WTC11 (cell line): Measurements from ENCODE around the gene ZNF879. TPM values are rescaled to one million over a fixed set of nuclear protein-coding genes. Genes with fewer than 3 reads are reported as not detected.

Experiments used
- ATAC-seq: fragments of 200-7000 bp; cut with Tn5 transposase; 2 replicates; pipeline ENCODE4 v1.10.0; 2021; ENCODE audit warnings: mild to moderate bottlenecking, moderate library complexity
- CTCF ChIA-PET: fragments of 300-600 bp; sonication (Branson Sonifier 250); formaldehyde crosslinking; loops from one replicate; lab custom pipeline; 2021; ENCODE audit warnings: antibody characterized with exemption; lab: Charles Lee
- POLR2A ChIA-PET: fragments of 350-600 bp; sonication (Branson Sonifier 250); formaldehyde crosslinking; loops from one replicate; lab custom pipeline; 2021; ENCODE audit warnings: antibody characterized with exemption; lab: Charles Lee
- DNase-seq: peaks from one replicate; pipeline ENCODE4 v3.0.0; 2021; ENCODE audit warnings: low spot score
- H3K27ac Mint-ChIP-seq: 2 replicates; pipeline ENCODE4 v1.8.0; 2021; ENCODE audit warnings: mixed read lengths
- H3K27me3 Mint-ChIP-seq: 2 replicates; pipeline ENCODE4 v1.8.0; 2021; ENCODE audit warnings: low read depth, mild to moderate bottlenecking, moderate library complexity, mixed read lengths
- H3K36me3 Mint-ChIP-seq: 2 replicates; pipeline ENCODE4 v1.8.0; 2021; ENCODE audit warnings: mixed read lengths
- H3K4me1 Mint-ChIP-seq: 2 replicates; pipeline ENCODE4 v1.8.0; 2022; ENCODE audit warnings: mixed read lengths
- H3K4me3 Mint-ChIP-seq: 2 replicates; pipeline ENCODE4 v1.8.0; 2021; ENCODE audit warnings: mild to moderate bottlenecking, moderate library complexity, mixed read lengths
- H3K9me3 Mint-ChIP-seq: 2 replicates; pipeline ENCODE4 v1.8.0; 2021; ENCODE audit warnings: mixed read lengths
- ATF2 ChIP-seq: sonication (generic); formaldehyde crosslinking; IDR thresholded peaks from 2 replicates; pipeline ENCODE4 v1.8.1; 2022; ENCODE audit warnings: low read depth, missing genetic modification reagents, borderline replicate concordance
- CBFB ChIP-seq: sonication (generic); formaldehyde crosslinking; IDR thresholded peaks from 2 replicates; pipeline ENCODE4 v1.8.1; 2022; ENCODE audit warnings: mild to moderate bottlenecking, low read depth, missing genetic modification reagents
- E2F4 ChIP-seq: sonication (generic); formaldehyde crosslinking; IDR thresholded peaks from 2 replicates; pipeline ENCODE4 v1.8.1; 2022; ENCODE audit warnings: low read depth, mild to moderate bottlenecking, moderate library complexity, missing genetic modification reagents, borderline replicate concordance
- ERG ChIP-seq: fragments of 250-450 bp; sonication (Bioruptor Pico); IDR thresholded peaks from 2 replicates; pipeline ENCODE4 v1.8.0; 2021; ENCODE audit warnings: mild to moderate bottlenecking
- FOXK1 ChIP-seq: sonication (generic); formaldehyde crosslinking; IDR thresholded peaks from 2 replicates; pipeline ENCODE4 v1.8.0; 2022; ENCODE audit warnings: mild to moderate bottlenecking, moderate library complexity, missing genetic modification reagents
- GRHL2 ChIP-seq: fragments of 250-450 bp; sonication (Bioruptor Pico); IDR thresholded peaks from 2 replicates; pipeline ENCODE4 v1.8.0; 2022; ENCODE audit warnings: mild to moderate bottlenecking, moderate library complexity; ENCODE audit not compliant: insufficient replicate concordance, severe bottlenecking
- MYBL2 ChIP-seq: sonication (generic); formaldehyde crosslinking; IDR thresholded peaks from 2 replicates; pipeline ENCODE4 v1.8.1; 2023; ENCODE audit warnings: mild to moderate bottlenecking, moderate library complexity, missing genetic modification reagents
- NR1H2 ChIP-seq: sonication (generic); formaldehyde crosslinking; IDR thresholded peaks from 2 replicates; pipeline ENCODE4 v1.9.0; 2021; ENCODE audit warnings: mild to moderate bottlenecking, moderate library complexity, missing genetic modification reagents
- SMAD4 ChIP-seq: sonication (generic); formaldehyde crosslinking; IDR thresholded peaks from 2 replicates; pipeline ENCODE4 v1.8.0; 2022; ENCODE audit warnings: mild to moderate bottlenecking, missing genetic modification reagents
- USF1 ChIP-seq: sonication (generic); formaldehyde crosslinking; IDR thresholded peaks from 2 replicates; pipeline ENCODE4 v1.8.0; 2022; ENCODE audit warnings: mild to moderate bottlenecking, missing genetic modification reagents
- ZMAT4 ChIP-seq: fragments of 250-450 bp; sonication (Bioruptor Pico); IDR thresholded peaks from 2 replicates; pipeline ENCODE4 v1.9.0; 2021; ENCODE audit warnings: mild to moderate bottlenecking
- ZNF423 ChIP-seq: fragments of 250-450 bp; sonication (Bioruptor Pico); IDR thresholded peaks from 2 replicates; pipeline ENCODE4 v2.1.2; 2022; ENCODE audit warnings: mild to moderate bottlenecking, moderate library complexity
- ZNF425 ChIP-seq: fragments of 250-450 bp; sonication (Bioruptor Pico); conservative IDR thresholded peaks from 2 replicates; pipeline ENCODE4 v1.9.0; 2021; ENCODE audit warnings: mild to moderate bottlenecking
- ZNF532 ChIP-seq: fragments of 250-450 bp; sonication (Bioruptor Pico); IDR thresholded peaks from 2 replicates; pipeline ENCODE4 v1.9.0; 2021; ENCODE audit warnings: mild to moderate bottlenecking, borderline replicate concordance
- ZSCAN18 ChIP-seq: fragments of 250-450 bp; sonication (Bioruptor Pico); IDR thresholded peaks from 2 replicates; pipeline ENCODE4 v2.1.2; 2022; ENCODE audit warnings: mild to moderate bottlenecking, moderate library complexity
- total RNA-seq: library from RNA; stranded (reverse); gene quantifications from 3 replicates; pipeline ENCODE4 v1.2.3, GENCODE V29; 2021

ZNF879 gene
- total RNA-seq, 1 experiment from 2014 or later, result 5.2 TPM

- peaks cover 19% of the 10 kb centered on the region for H3K4me1 Mint-ChIP-seq
- no peak for DNase-seq
- H3K27me3 Mint-ChIP-seq, result peaks cover 62% of the 10 kb centered on the region
- CTCF ChIA-PET, result interaction anchor here (1.2 kb wide), 2 partner anchors 163 to 265 kb away, joined by 3 read pairs; partner anchors contain the start of gene ZNF354A
- TF ChIP-seq MYBL2 (CRISPR knock-in tag) (0 out of 2 replicates have a peak, but pooled peaks have one; percentile 26), NR1H2 (CRISPR knock-in tag) (no peak), ZMAT4 (no peak), FOXK1 (no peak), USF1 (CRISPR knock-in tag) (no peak), ATF2 (CRISPR knock-in tag) (no peak), CBFB (CRISPR knock-in tag) (no peak)
- H3K27ac Mint-ChIP-seq, result no peak overlapping the region
- peak overlapping the region; percentile 64 for H3K4me3 Mint-ChIP-seq
- POLR2A ChIA-PET, result interaction anchor here (1.1 kb wide), 1 partner anchor 136 kb away, joined by 3 read pairs; the partner anchor contains the start of gene ZNF354B
- no peak for ATAC-seq
- peaks cover 4% of the 10 kb centered on the region; the same call in 1 of the 2 replicates for H3K36me3 Mint-ChIP-seq
- peaks cover 5% of the 10 kb centered on the region for H3K9me3 Mint-ChIP-seq
Observed at GRCh38 chr5:178995341-178995690, 28.3 kb upstream of the ZNF879 start.

- CTCF ChIA-PET, result interaction anchor here (1.1 to 1.3 kb wide), 2 partner anchors 100 to 147 kb away, joined by 3 to 4 read pairs; partner anchors contain the start of gene ZFP2
- Mint-ChIP-seq H3K27ac (no peak overlapping the region), H3K9me3 (peaks cover 7% of the 10 kb centered on the region; the same call in 1 of the 2 replicates), H3K27me3 (peaks cover 62% of the 10 kb centered on the region), H3K36me3 (0 out of 2 replicates have a peak, but pooled peaks cover 5% of the 10 kb centered on the region), H3K4me1 (peaks cover 21% of the 10 kb centered on the region), H3K4me3 (0 out of 2 replicates have a peak overlapping the region, but pooled peaks have one; percentile 25)
- ATAC-seq, result no peak
- POLR2A ChIA-PET, result interaction anchor here (1.1 kb wide), 1 partner anchor 136 kb away, joined by 3 read pairs; the partner anchor contains the start of gene ZNF354B
- no peak for DNase-seq
- no peak for TF ChIP-seq SMAD4 (CRISPR knock-in tag)
- no peak for TF ChIP-seq GRHL2 (CRISPR knock-in tag)
- TF ChIP-seq ZNF532 (CRISPR knock-in tag), result no peak
- TF ChIP-seq ERG (CRISPR knock-in tag), result no peak
- no peak for TF ChIP-seq E2F4 (CRISPR knock-in tag)
- TF ChIP-seq ZSCAN18 (CRISPR knock-in tag), result no peak
- TF ChIP-seq ATF2 (CRISPR knock-in tag), result no peak
- TF ChIP-seq ZNF425, result no peak
- no peak for TF ChIP-seq ZNF423 (CRISPR knock-in tag)
Observed at GRCh38 chr5:178996156-178996555, 27.4 kb upstream of the ZNF879 start.
